Body of pancreas (tissue), 4 donors: Measurements from ENCODE around the gene OSTF1. TPM values are rescaled to one million over a fixed set of nuclear protein-coding genes. Genes with fewer than 3 reads are reported as not detected.

Source experiments
- ATAC-seq: fragments of 150-250 bp; one replicate; pipeline ENCODE4 v1.9.1; 2016
- DNase-seq, 4 donors: peaks; one replicate each; pipeline ENCODE4 v3.0.0-alpha.2; 2019
- H3K27ac ChIP-seq, 4 donors: fragments of 200-600 bp; sonication (generic); 1 replicate in 3 of 4; 2 replicates in 1 of 4; pipeline versions ENCODE4 v1.5.1 to v1.6.1; 2016 to 2019; ENCODE audit warnings: mild to moderate bottlenecking in 1 of 4, mixed read lengths in 1 of 4, moderate library complexity in 1 of 4
- H3K27me3 ChIP-seq, 2 donors: fragments of 200-600 bp; sonication (generic); one replicate each; pipeline ENCODE4 v1.6.0; 2016; ENCODE audit warnings: mild to moderate bottlenecking in 1 of 2
- H3K36me3 ChIP-seq, 2 donors: fragments of 200-600 bp; sonication (generic); replicated peaks in 1 of 2; 2 replicates each; pipeline ENCODE4 v1.5.1; 2016; ENCODE audit warnings: low read depth in 2 of 2; ENCODE audit not compliant: insufficient read depth in 1 of 2
- H3K4me1 ChIP-seq: fragments of 200-600 bp; sonication (generic); one replicate; pipeline ENCODE4 v1.6.0; 2016
- H3K4me3 ChIP-seq, 2 donors: fragments of 200-600 bp; sonication (generic); 1 replicate in 1 of 2; 2 replicates in 1 of 2; pipeline ENCODE4 v1.5.1; 2016 to 2019
- H3K9me3 ChIP-seq, 3 donors: fragments of 200-600 bp; sonication (generic); 1 replicate in 2 of 3; 2 replicates in 1 of 3; pipeline ENCODE4 v1.5.1; 2016
- POLR2A ChIP-seq, 3 donors: fragments of 450-650 bp; IDR thresholded peaks; one replicate each; pipeline ENCODE4 v1.6.1; 2016; ENCODE audit warnings: antibody characterized with exemption in 3 of 3, mild to moderate bottlenecking in 2 of 3
- WGBS, 2 donors: methylation state at CpG; one replicate each; pipeline ENCODE4 v1.1.5; 2017; 5-methylcytosine and 5-hydroxymethylcytosine counted together
- intact Hi-C: fragments of 100-400 bp; cut with DNase I; formaldehyde crosslinking; loops from one replicate; pipeline ENCODE4 v1.15.1; 2023
- total RNA-seq, 2 donors: library from RNA; depleted of rRNA; stranded (reverse); fragments of >200 nt; gene quantifications; one replicate each; pipeline ENCODE4 v1.1.0, GENCODE V29; 2016
- TF ChIP-seq, protein P1 (sequence below), 7 experiments: fragments of 450-650 bp in 4 of 7; fragments of 200-600 bp in 3 of 7; sonication (generic) in 3 of 7; IDR thresholded peaks; one replicate each; pipeline ENCODE4 v1.5.1; 2016 to 2019; ENCODE audit warnings: antibody characterized with exemption in 7 of 7

The OSTF1 gene
- total RNA-seq, 2 donors from 2014 or later = 10.4 to 12.9 TPM

DNA sequence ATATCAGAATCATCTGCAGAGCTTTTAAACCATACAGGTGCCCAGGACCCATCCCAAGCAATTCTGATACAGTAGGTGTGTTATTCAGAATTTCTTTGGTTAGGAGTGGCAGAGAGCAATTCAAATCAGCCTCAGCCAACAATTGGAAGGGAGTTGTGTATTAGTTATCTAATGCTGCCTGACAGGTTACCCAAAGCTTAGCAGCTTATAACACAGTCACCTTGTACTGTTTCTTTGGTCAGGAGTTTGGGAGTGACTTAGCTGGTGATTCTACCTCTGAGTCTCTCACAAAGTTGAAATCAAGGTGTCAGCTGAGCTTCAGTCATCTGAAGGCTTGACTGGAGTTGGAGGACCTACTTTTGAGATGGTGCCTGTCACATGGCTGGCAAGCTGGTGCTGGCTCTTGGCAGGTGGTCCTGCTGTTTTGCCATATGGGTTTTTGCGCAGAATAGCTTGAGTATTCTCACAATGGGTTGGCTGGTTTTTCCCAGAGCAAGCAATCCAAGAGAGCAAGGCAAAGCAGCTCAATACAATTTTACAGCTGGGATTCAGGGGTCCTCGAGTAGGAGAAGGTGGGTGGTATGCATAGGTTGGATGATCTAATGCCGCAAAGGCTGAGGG is 41.5 kb upstream of the OSTF1 start:
- no peak for TF ChIP-seq POLR2A (IDR thresholded peaks at IDR 0.05)
- TF ChIP-seq, protein P1, sequence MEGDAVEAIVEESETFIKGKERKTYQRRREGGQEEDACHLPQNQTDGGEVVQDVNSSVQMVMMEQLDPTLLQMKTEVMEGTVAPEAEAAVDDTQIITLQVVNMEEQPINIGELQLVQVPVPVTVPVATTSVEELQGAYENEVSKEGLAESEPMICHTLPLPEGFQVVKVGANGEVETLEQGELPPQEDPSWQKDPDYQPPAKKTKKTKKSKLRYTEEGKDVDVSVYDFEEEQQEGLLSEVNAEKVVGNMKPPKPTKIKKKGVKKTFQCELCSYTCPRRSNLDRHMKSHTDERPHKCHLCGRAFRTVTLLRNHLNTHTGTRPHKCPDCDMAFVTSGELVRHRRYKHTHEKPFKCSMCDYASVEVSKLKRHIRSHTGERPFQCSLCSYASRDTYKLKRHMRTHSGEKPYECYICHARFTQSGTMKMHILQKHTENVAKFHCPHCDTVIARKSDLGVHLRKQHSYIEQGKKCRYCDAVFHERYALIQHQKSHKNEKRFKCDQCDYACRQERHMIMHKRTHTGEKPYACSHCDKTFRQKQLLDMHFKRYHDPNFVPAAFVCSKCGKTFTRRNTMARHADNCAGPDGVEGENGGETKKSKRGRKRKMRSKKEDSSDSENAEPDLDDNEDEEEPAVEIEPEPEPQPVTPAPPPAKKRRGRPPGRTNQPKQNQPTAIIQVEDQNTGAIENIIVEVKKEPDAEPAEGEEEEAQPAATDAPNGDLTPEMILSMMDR (IDR thresholded peaks at IDR 0.05) = no peak
- no peaks in the 10 kb centered on the region for H3K36me3 ChIP-seq
- no peaks in the 10 kb centered on the region for H3K4me1 ChIP-seq
- intact Hi-C loops = no loop called here
- DNase-seq (no peak), ATAC-seq (no peak)
- H3K9me3 ChIP-seq = no peaks in the 10 kb centered on the region
- 83 to 85% methylated on average over 3 of the region's 3 CpGs for WGBS, 2 donors
- no peaks in the 10 kb centered on the region for H3K27me3 ChIP-seq
- H3K4me3 ChIP-seq = no peak overlapping the region
- no peak overlapping the region for H3K27ac ChIP-seq

DNA sequence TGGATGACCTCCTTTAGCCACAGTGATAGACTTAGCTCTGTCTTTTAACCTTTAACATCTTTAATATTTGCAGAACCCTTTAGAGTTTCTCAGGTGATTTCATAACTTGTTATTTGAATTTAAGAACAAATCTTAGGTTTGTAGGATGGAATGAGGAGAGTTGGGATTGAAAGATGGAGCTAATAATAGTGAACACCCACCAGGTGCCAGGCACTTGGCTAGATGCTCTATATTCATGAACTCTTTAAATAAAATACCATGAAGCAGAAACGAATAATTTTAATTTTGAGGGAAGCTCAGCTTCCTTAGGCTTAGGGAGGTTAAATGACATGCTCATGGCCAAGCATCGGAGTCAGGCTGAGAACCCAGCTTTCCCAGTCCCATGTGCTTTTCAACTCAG is 40.8 kb upstream of the OSTF1 start:
- 44% methylated on average over 2 of the region's 2 CpGs for WGBS, 2 donors
- Histone ChIP-seq H3K27ac (no peak overlapping the region), H3K4me1 (no peaks in the 10 kb centered on the region), H3K36me3 (no peaks in the 10 kb centered on the region), H3K4me3 (no peak overlapping the region), H3K27me3 (no peaks in the 10 kb centered on the region), H3K9me3 (no peaks in the 10 kb centered on the region)
- TF ChIP-seq, protein P1 (IDR thresholded peaks at IDR 0.05) = no peak
- TF ChIP-seq POLR2A (IDR thresholded peaks at IDR 0.05) = no peak
- intact Hi-C loops = no loop called here
- ATAC-seq = no peak
- no peak for DNase-seq

DNA sequence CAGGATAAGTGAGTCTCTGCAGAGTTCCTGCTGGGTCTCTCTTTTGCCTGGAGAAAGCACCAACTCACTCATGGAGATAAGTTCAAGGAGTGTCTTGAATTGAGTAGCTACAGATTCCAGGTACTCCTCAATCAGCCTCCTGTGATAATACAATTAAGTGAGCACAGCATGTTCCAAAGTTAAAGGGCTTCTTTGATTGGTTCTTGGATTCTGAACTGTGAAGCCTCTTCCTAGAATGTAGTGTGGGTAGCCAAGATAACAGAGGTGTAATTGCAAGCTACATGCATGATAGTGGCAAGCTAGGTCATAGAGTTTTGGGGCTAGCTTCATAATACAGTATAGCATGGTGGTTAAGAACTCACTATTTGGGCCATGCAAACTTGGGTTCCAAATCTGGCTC is 37.0 kb upstream of the OSTF1 start:
- no peaks in the 10 kb centered on the region for H3K9me3 ChIP-seq
- no peak overlapping the region for H3K4me3 ChIP-seq
- no peaks in the 10 kb centered on the region for H3K27me3 ChIP-seq
- no peak for TF ChIP-seq POLR2A (IDR thresholded peaks at IDR 0.05)
- TF ChIP-seq, protein P1 (IDR thresholded peaks at IDR 0.05) = no peak
- ATAC-seq (no peak), DNase-seq (no peak)
- H3K27ac ChIP-seq = no peak overlapping the region
- no peaks in the 10 kb centered on the region for H3K4me1 ChIP-seq
- intact Hi-C loops = no loop called here
- H3K36me3 ChIP-seq = no peaks in the 10 kb centered on the region

DNA sequence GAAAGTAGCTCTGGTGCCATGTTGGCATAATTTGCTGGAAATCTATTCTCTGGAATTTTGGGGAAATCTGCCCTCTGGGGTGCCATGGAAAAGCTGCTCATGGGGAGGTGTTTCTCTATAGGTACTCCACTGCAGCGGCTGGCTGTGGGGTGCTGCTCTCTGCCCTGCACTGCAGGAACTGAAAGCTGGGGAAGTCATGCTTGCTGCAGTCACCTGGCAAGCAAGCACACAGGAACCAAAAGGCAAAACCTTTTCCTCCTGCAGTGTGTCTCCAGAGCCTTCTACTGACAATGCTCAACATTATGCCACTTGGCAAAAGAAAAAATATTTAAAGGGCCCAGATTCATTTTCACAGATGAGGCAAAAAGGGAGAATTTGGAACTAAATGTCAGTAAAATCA is 34.4 kb upstream of the OSTF1 start:
- H3K4me3 ChIP-seq = no peak overlapping the region
- no peaks in the 10 kb centered on the region for H3K36me3 ChIP-seq
- no peaks in the 10 kb centered on the region for H3K9me3 ChIP-seq
- H3K27ac ChIP-seq = no peak overlapping the region
- ATAC-seq (no peak), DNase-seq (no peak)
- H3K27me3 ChIP-seq = no peaks in the 10 kb centered on the region
- WGBS, 2 donors = 83% methylated on average over 1 of the region's 1 CpG; no CpG with 5 or more reads in 1 of the 2 donors
- intact Hi-C loops = no loop called here
- H3K4me1 ChIP-seq = no peaks in the 10 kb centered on the region
- no peak for TF ChIP-seq POLR2A (IDR thresholded peaks at IDR 0.05)

DNA sequence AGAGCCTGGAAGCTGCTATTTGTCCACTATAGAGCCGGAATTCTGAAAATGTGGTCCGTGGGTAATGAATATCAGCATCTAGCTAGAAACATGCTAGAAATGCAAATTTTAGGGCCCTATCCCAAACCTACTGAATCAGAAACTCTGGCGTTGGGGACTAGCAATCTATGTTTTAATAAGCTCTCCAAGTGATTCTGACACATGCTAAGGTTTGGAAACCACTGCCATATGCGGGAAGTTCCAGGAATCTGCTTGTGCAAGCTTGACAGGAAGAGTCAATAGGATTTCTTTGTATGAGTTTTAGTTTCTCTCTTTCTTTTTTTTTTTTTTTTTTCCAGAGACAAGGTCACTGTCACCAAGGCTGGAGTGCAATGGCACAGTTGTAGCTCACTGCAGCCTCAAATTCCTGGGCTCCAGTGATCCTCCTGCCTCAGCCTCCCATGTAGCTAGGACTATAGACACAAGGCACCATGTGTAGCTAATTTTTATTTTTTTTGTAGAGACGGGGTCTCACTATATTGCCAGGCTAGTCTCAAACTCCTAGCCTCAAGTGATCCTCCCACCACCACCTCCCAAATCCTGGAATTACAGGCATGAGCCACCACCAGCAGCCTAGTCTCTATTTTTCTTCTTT is 33.8 kb upstream of the OSTF1 start:
- no peak overlapping the region for H3K27ac ChIP-seq
- intact Hi-C loops = no loop called here
- H3K4me3 ChIP-seq = no peak overlapping the region
- H3K4me1 ChIP-seq = no peaks in the 10 kb centered on the region
- DNase-seq (no peak), ATAC-seq (no peak)
- no peaks in the 10 kb centered on the region for H3K27me3 ChIP-seq
- WGBS, 2 donors = 70 to 78% methylated on average over 5 of the region's 5 CpGs
- TF ChIP-seq POLR2A (IDR thresholded peaks at IDR 0.05) = no peak
- TF ChIP-seq, protein P1 (IDR thresholded peaks at IDR 0.05) = no peak
- H3K9me3 ChIP-seq = no peaks in the 10 kb centered on the region
- H3K36me3 ChIP-seq = no peaks in the 10 kb centered on the region
